ENCODE results near the gene CSNK1E. TPM values are rescaled to one million over a fixed set of nuclear protein-coding genes. Genes with fewer than 3 reads are reported as not detected.

CSNK1E gene
- total and polyA plus RNA-seq, 2 of the 8 experiments (the other 6 are each of a cell fraction or from before 2014, with no cell fraction given): 247 to 263 TPM

DNA sequence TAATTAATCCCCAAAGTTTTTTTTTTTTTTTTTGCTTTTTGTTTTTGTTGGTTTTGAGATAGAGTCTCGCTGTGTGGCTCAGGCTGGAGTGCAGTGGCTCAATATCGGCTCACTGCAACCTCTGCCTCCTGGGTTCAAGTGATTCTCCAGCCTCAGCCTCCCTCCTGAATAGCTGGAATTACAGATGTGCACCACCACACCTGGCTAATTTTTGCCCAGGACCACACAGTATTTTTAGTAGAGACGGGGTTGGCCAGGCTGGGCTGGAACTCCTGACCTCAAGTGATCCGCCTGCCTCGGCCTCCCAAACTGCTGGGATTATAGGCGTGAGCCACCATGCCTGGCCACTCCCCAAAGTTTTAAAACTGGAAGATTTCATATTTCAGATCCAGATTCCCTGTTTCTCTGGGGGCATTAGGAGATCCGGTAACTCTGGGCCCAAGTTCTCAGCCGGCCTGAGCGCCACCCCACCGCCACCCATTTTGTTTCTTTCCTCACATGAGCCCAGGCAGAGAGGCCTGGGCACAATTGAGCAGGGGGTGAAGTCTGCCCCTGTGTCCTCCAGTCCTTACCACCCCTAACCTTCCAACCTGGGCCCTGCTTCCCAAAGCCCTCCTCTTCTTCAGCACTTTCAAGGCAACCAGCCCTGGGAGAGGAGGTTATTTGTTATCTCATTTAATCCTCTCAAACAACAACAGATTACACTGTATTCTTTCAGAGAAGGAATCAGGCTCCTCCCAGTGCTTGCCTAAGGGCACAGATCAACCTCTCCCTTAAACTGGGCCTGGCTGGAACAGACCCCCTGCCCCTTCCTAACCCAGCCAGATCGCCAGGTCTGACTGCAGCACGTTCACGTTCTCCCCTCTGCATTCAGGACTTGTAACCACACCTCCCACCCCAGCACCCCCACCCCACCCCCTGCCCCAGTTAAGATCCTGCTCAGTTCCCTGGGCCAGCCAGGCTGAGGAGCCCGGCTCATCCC is 1.9 kb upstream of the CSNK1E start:
- Histone ChIP-seq H3K23me2 (ENCODE audit: low read depth, low read length) (peaks cover 10% of the 10 kb centered on the region; the same call in 1 of the 2 replicates), H3K79me2 (ENCODE audit: control insufficient read depth in 1 of 2, insufficient read depth in 2 of 2, low read length in 2 of 2) (peaks cover 26 to 56% of the 10 kb centered on the region in 2 experiments), H2BK20ac (ENCODE audit: low read length) (no peak overlapping the region), H3K14ac (ENCODE audit: insufficient read length) (no peak overlapping the region), H2AK5ac (ENCODE audit: low read depth, low read length) (peak overlapping the region; percentile 86; the same call in 1 of the 2 replicates), H2BK5ac (ENCODE audit: low read depth, low read length) (peak overlapping the region; percentile 84), H3K36me3 (ENCODE audit: control insufficient read depth in 2 of 4, insufficient read depth in 4 of 4, low read length in 3 of 4) (peaks cover 0 to 2% (median under 1%) of the 10 kb centered on the region in 4 experiments; a peak in 2 of 8 replicates), H2BK120ac (replicated peaks; ENCODE audit: low read depth, low read length) (no peak overlapping the region), H3K4ac (replicated peaks; ENCODE audit: insufficient read length, low read depth, low read length) (no peak overlapping the region), H3K18ac (ENCODE audit: extremely low read depth, low read length) (peak overlapping the region; percentile 90), H4K20me1 (replicated peaks in 1 of 2; ENCODE audit: control insufficient read depth in 1 of 2, insufficient read depth in 2 of 2, low read length in 2 of 2) (peaks cover 12 to 19% of the 10 kb centered on the region in 2 experiments), H4K5ac (ENCODE audit: insufficient read length, low read depth, low read length) (no peak overlapping the region), H3K4me2 (ENCODE audit: insufficient read depth in 1 of 2, low read depth in 2 of 2, low read length in 2 of 2) (peak overlapping the region in 1 of 2 experiments; percentile 95; a peak in 2 of 4 replicates), H3K4me1 (replicated peaks in 1 of 4; ENCODE audit: control insufficient read depth in 3 of 4, insufficient read depth in 4 of 4, low read length in 3 of 4) (peaks cover 15 to 47% (median 35%) of the 10 kb centered on the region in 4 experiments), H4K8ac (ENCODE audit: extremely low read depth, insufficient read depth, low read length) (peak overlapping the region; percentile 66), H2AFZ (ENCODE audit: low read length) (no peak overlapping the region), H3K23ac (ENCODE audit: insufficient read length) (no peak overlapping the region), H3K9ac (replicated peaks in 1 of 4; ENCODE audit: extremely low read depth in 1 of 4, low read depth in 3 of 4, low read length in 3 of 4) (no peak overlapping the region; a peak in 1 of 7 replicates), H2BK15ac (ENCODE audit: low read length) (no peak overlapping the region), H3K27ac (ENCODE audit: low read depth, low read length) (no peak overlapping the region; the same call in 1 of the 2 replicates), H3K9me3 (ENCODE audit: insufficient read depth in 2 of 2, low read depth in 1 of 2, low read length in 1 of 2) (no peaks in the 10 kb centered on the region), H3K27me3 (replicated peaks in 1 of 4; ENCODE audit: control insufficient read depth in 3 of 4, extremely low read depth in 1 of 4, insufficient read depth in 3 of 4, low read length in 3 of 4) (no peaks in the 10 kb centered on the region), H4K91ac (replicated peaks; ENCODE audit: insufficient read length, low read length) (peak overlapping the region; percentile 85), H2BK12ac (ENCODE audit: low read depth, low read length) (0 out of 2 replicates have a peak overlapping the region, but pooled peaks have one; percentile 68), H3K79me1 (ENCODE audit: low read depth, low read length) (peaks cover 7% of the 10 kb centered on the region), H3K56ac (replicated peaks; ENCODE audit: insufficient read length, low read depth, low read length) (no peak overlapping the region), H3K4me3 (ENCODE audit: extremely low read depth in 1 of 4, insufficient read depth in 2 of 4, low read depth in 3 of 4, low read length in 4 of 4) (no peak overlapping the region)
- WGBS, 2 experiments (ENCODE audit: extremely low coverage in 1 of 2, insufficient coverage in 1 of 2, insufficient read length in 1 of 2, insufficient replicate concordance in 2 of 2, low coverage in 1 of 2, low lambda C conversion rate in 2 of 2, missing lambda C conversion rate in 1 of 2): 82% methylated on average over 14 of the region's 14 CpGs; no CpG with 5 or more reads in 1 of the 2 experiments
- POLR2A ChIA-PET (ENCODE audit: partially characterized antibody): interaction anchor here (0.6 to 3.1 kb wide), 7 partner anchors 13 to 103 kb away, joined by 3 to 27 read pairs (median 7); no protein-coding TSS in a partner anchor
- no peak for TF ChIP-seq HDAC6 (IDR thresholded peaks at IDR 0.05; ENCODE audit: low read depth, low read length)
- TF ChIP-seq RBBP5 (IDR thresholded peaks at IDR 0.05; ENCODE audit: borderline replicate concordance, low read depth, low read length): 0 out of 2 replicates have a peak, but pooled peaks have one; percentile 14
- no peak for TF ChIP-seq CHD2 (IDR thresholded peaks at IDR 0.05; ENCODE audit: low read length)
- TF ChIP-seq CBX8 (IDR thresholded peaks at IDR 0.05; ENCODE audit: borderline replicate concordance, low read depth, low read length): no peak
- no peak for FAIRE-seq
- no peak for DNase-seq (ENCODE audit: low read depth in 1 of 2, low spot score in 2 of 2)
- CTCF ChIA-PET (ENCODE audit: partially characterized antibody): interaction anchor here (1.2 to 1.8 kb wide), 5 partner anchors 11 to 34 kb away, joined by 3 to 10 read pairs (median 5); no protein-coding TSS in a partner anchor

Measured in H1 (cell line).